ENCODE measurements around the gene POU5F1. TPM values are rescaled to one million over a fixed set of nuclear protein-coding genes. Genes with fewer than 3 reads are reported as not detected.
A peak's percentile ranks its signal among the peaks of the same experiment; 100 is the strongest.

POU5F1 gene
- total RNA-seq, 6 donors from 2014 or later, result 4.1 to 13.6 (median 5.7) TPM

DNA sequence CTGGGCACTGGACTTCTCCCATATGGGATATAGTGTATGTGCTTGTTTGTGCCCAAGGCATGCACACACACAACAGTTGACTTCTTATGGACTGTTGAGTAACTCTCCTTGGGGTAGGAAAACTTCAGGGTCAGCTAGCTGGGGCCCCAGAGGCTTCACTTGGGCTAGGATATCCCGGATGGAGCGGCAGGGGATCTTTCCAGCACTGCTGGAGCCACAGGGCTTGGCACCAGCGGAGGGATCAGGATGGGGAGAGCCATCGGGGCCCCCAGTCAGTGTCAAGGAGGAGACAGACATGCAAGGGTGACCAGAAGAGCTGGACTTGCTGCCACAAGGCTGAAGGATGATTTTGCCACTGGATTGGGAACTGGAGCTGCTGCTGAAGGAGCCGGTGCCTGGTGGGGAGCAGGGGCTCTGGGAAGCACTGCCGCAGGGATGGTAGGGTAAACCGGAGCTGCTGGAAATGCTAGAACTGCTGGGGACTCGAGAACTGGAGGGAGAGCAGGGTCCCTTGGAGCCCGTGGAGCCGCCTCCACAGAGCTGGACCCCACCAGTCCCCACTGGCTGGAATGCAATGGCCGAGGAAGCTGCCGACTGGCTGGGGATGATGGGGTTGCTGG is 54.4 kb downstream of the POU5F1 start:
- no peaks in the 10 kb centered on the region for H3K9me3 ChIP-seq
- ATAC-seq (ENCODE audit: low FRiP score in 2 of 2) (no peak), DNase-seq (peak in 1 of 2 donors; percentile 58)
- no peak overlapping the region for H3K4me3 ChIP-seq
- no peaks in the 10 kb centered on the region for H3K36me3 ChIP-seq
- TF ChIP-seq POLR2A (IDR thresholded peaks at IDR 0.05) (no peak), EP300 (IDR thresholded peaks at IDR 0.05) (no peak), POLR2AphosphoS5 (IDR thresholded peaks at IDR 0.05) (no peak)
- TF ChIP-seq, protein P1, sequence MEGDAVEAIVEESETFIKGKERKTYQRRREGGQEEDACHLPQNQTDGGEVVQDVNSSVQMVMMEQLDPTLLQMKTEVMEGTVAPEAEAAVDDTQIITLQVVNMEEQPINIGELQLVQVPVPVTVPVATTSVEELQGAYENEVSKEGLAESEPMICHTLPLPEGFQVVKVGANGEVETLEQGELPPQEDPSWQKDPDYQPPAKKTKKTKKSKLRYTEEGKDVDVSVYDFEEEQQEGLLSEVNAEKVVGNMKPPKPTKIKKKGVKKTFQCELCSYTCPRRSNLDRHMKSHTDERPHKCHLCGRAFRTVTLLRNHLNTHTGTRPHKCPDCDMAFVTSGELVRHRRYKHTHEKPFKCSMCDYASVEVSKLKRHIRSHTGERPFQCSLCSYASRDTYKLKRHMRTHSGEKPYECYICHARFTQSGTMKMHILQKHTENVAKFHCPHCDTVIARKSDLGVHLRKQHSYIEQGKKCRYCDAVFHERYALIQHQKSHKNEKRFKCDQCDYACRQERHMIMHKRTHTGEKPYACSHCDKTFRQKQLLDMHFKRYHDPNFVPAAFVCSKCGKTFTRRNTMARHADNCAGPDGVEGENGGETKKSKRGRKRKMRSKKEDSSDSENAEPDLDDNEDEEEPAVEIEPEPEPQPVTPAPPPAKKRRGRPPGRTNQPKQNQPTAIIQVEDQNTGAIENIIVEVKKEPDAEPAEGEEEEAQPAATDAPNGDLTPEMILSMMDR (IDR thresholded peaks at IDR 0.05), result no peak
- no peak overlapping the region for H3K27ac ChIP-seq
- peaks cover 7 to 26% (median 14%) of the 10 kb centered on the region in 4 donors for H3K4me1 ChIP-seq
- H3K27me3 ChIP-seq, result no peaks in the 10 kb centered on the region
- whole genome bisulfite sequencing, 2 donors, result 89 to 92% methylated on average over 12 of the region's 12 CpGs

DNA sequence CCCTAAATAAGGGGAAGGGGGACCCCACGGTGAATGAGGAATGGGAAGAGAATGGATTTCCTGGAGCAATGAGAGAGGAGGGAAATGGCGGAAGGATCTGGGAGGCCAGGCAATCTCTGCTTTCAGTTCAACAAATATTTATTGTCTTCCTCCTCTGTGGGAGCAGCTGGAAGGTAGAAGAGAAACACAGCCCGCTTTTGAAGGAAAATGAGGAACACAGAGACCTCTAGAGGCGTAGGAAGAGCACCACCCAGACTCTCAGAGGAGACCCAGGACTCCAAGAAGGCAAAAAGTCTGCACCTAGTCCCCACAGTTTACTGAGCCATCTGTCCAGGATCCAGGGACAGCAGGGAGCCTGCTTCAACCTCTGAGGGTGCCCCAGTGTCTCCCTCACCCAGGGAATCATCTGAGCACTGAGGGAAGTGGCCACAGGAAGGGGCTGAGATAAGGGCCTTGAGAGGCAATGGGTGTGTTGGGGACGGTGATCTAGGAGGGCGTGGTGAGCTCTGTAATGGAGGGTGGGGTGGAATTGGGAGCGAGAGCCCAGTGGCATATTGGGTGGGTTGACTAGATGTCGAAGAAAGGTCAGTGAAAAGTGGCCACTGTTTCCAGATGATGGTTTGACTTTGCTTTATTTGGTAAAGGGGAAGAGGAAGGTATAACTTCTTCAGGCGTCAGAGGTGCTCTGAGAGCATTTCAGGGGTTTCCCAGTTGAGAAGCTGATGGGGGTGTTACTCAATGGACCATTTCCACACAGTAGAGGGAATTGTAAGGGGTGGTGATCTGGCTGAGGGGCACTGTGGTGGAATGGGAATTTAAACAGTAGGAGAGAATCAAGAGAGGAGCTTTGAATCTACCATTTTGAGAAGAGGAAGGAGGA is 55.3 kb downstream of the POU5F1 start:
- 47 to 56% methylated on average over 9 of the region's 9 CpGs for WGBS, 2 donors
- DNase-seq (no peak), ATAC-seq (ENCODE audit: low FRiP score in 2 of 2) (peak in 1 of 2 donors; percentile 33)
- Histone ChIP-seq H3K36me3 (no peaks in the 10 kb centered on the region), H3K9me3 (no peaks in the 10 kb centered on the region), H3K27me3 (no peaks in the 10 kb centered on the region), H3K27ac (peak overlapping the region; percentile 69 to 78 (median 73)), H3K4me1 (peaks cover 7 to 26% (median 14%) of the 10 kb centered on the region in 4 donors), H3K4me3 (peak overlapping the region in 3 of 4 donors; percentile 14 to 34 (median 26))
- TF ChIP-seq, protein P1 (IDR thresholded peaks at IDR 0.05), result peak in 2 of 6 experiments; percentile 21 to 23
- TF ChIP-seq POLR2A (IDR thresholded peaks at IDR 0.05), result no peak

DNA sequence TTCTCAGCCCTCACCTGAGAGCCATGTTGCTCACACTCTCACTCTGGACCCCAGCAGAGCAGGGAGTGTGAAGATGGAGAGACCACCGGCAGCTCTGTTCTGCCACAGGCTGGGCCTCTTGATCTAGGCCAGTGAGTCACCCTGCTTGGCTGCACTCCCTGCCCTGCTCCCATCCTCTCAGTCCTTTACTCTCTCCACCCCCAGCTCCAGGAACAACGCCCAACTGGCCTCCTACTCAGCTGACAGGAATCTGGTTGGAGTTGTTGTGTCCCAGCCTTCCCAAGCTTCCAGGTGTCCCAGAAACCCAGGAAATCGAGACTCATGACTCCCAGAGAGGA is 56.0 kb downstream of the POU5F1 start, which contains the start of gene PSORS1C1:
PSORS1C1 (plus strand) TSS at position 260 of the 338 bp plus-strand sequence. CDS start 14,833 bp downstream, outside the sequence.
- peak within 1 kb of the TSS in 3 of 4 donors; percentile 14 to 34 (median 26) for H3K4me3 ChIP-seq

More for the DNA sequence above, 56.0 kb downstream of the POU5F1 start, which contains the start of gene PSORS1C1:
- no peaks in the 10 kb centered on the region for H3K36me3 ChIP-seq
- TF ChIP-seq, protein P1 (IDR thresholded peaks at IDR 0.05), result no peak
- peak; percentile 41 to 61 for TF ChIP-seq POLR2AphosphoS5 (IDR thresholded peaks at IDR 0.05)
- ATAC-seq (ENCODE audit: low FRiP score in 2 of 2) (peak; percentile 89 to 95), DNase-seq (peak in 1 of 2 donors; percentile 87)
- peak within 1 kb of the TSS; percentile 69 to 78 (median 73) for H3K27ac ChIP-seq
- H3K27me3 ChIP-seq, result no peaks in the 10 kb centered on the region
- peaks cover 7 to 26% (median 14%) of the 10 kb centered on the region in 4 donors for H3K4me1 ChIP-seq
- WGBS, 2 donors, result 13 to 31% methylated on average over 3 of the region's 3 CpGs
- no peaks in the 10 kb centered on the region for H3K9me3 ChIP-seq

Small RNAs within 50 kb of the gene (small RNA-seq; reads per million reads assigned to genes)
- 0 reads per million in 4 donors for gene POLR2LP1

Other genes with a start within 250 kb of the POU5F1 start
- gene SFTA2, start 238.5 kb downstream of the POU5F1 start, total RNA-seq, result 100 to 1,000 TPM in 5 of 6 donors, 10 to 100 TPM in 1; 80.7 to 511 (median 229) TPM
- gene MUCL3, start 229.7 kb downstream of the POU5F1 start, total RNA-seq, result 10 to 100 TPM in 2 of 6 donors, 1 to 10 TPM in 4; 1.8 to 38.8 (median 5.0) TPM
- gene MUC21, start 187.0 kb downstream of the POU5F1 start, total RNA-seq, result 1 to 10 TPM; 2.1 to 5.2 (median 3.6) TPM
- under 1 TPM in 3 of 6 donors, not detected in 3; 0.06 to 0.15 (median 0.07) TPM for gene MUC22, start 160.2 kb downstream of the POU5F1 start, total RNA-seq
- gene C6orf15, start 58.1 kb downstream of the POU5F1 start, total RNA-seq, result not detected
- 1 to 10 TPM; 3.2 to 9.4 (median 4.4) TPM for gene PSORS1C1, start 55.9 kb downstream of the POU5F1 start, total RNA-seq
- not detected for gene CDSN, start 50.2 kb downstream of the POU5F1 start, total RNA-seq
- not detected for gene PSORS1C2, start 31.6 kb downstream of the POU5F1 start, total RNA-seq
- 10 to 100 TPM in 5 of 6 donors, 1 to 10 TPM in 1; 5.5 to 83.8 (median 19.5) TPM for gene CCHCR1, start 12.9 kb downstream of the POU5F1 start, total RNA-seq
- 10 to 100 TPM in 1 of 6 donors, 1 to 10 TPM in 5; 4.2 to 10.0 (median 5.3) TPM for gene TCF19, start 12.1 kb downstream of the POU5F1 start, total RNA-seq
- gene HLA-C, start 101.4 kb upstream of the POU5F1 start, total RNA-seq, result 1,000 to 10,000 TPM in 3 of 6 donors, 100 to 1,000 TPM in 3; 752 to 1,434 (median 1,132) TPM
- 1,000 to 10,000 TPM; 1,716 to 2,968 (median 2,484) TPM for gene HLA-B, start 186.5 kb upstream of the POU5F1 start, total RNA-seq
- 10 to 100 TPM; 21.6 to 81.7 (median 31.4) TPM for gene MICA, start 232.9 kb upstream of the POU5F1 start, total RNA-seq